Amniotic stem cell (primary cell): ENCODE results near the gene CHCHD5.
A peak's percentile ranks its signal among the peaks of the same experiment; 100 is the strongest.
"Not testable (repeated sequence)": the region's sequence is repeated elsewhere in the genome, so short reads cannot be mapped to it uniquely, and the experiment has no call there.

Experiments used
- DNase-seq: peaks from one replicate; lab custom pipeline; 2025; lab: John Stamatoyannopoulos, UW

The CHCHD5 gene

DNA sequence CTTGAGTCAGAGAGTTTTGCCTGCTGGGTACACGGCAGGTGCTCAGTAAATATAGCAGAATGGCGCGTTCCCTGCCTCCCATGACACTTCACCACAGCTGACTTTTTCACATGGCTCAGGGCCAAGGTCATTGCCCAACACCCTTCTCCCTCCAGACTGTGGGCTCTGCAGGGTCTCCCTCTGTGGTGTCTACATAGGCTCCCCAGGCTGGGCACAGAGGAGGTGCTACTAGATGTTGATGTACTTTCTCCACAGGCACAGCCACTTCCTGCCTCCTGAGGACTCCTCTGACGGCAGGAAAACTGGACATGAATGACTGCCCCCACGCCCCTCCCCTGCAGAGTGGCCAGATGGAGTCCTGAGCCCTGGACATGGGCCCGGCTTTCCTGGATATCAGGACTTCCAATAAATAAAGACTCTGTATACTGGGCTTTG is 4.2 kb downstream of the CHCHD5 start:
- DNase-seq: no peak

- no peak for DNase-seq
Measured at GRCh38 chr2:112591413-112591812, 7.0 kb downstream of the CHCHD5 start.

- no peak for DNase-seq
Measured at GRCh38 chr2:112593736-112594135, 9.3 kb downstream of the CHCHD5 start.

DNA sequence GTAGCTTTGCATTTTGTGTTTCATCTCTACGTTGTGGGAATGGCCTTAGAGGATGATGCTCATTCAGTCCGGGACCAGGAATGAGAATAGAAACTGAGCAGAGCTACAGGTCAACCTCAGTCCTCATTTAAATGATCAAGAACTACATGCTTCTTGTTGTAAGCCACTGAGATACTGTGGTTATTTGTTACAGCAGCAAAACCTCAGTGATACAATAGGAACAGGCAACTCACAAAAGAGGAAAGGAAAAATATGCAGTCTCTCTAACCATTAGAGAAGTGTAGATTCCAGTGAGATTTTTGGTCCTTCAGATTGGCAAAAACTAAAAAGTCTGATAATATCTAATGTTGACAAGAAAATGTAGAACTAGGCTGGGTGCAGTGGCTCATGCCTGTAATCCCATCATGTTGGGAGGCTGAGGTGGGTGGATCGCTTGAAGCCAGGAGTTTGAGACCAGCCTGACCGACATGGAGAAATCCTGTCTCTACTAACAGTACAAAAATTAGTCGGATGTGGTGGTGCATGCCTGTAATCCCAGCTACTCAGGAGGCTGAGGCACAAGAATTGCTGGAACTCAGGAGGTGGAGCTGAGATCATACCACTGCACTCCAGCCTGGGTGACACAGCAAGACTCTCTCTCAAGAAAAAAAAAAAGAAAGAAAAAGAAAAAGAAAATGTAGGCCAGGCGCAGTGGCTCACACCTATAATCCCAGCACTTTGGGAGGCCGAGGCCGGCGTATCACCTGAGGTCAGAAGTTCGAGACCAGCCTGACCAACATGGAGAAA is 13.3 kb downstream of the CHCHD5 start:
- DNase-seq: no peak

- DNase-seq: no peak
Measured at GRCh38 chr2:112600634-112601033, 16.2 kb downstream of the CHCHD5 start.

DNA sequence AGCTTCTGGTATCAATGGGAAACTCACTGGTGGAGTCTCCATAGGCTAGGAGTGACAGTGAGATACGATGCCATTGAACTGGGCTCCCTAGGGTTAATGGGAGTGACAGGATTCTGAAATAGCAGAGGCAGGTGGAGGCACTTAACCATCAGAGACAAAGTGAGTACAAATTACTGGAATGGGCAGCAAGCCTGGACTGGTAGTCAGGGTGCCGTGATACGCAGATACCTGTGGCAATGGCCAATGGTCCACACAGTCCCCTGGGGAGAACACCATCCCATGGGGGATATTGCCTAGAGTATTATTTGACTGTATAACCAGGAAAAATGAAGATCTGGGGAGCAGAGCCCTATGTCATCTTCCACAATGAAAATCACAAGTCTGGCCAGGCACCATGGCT is 17.3 kb downstream of the CHCHD5 start:
- no peak for DNase-seq

- DNase-seq: no peak
Measured at GRCh38 chr2:112602917-112603316, 18.5 kb downstream of the CHCHD5 start.

- DNase-seq: no peak
Measured at GRCh38 chr2:112603731-112604130, 19.3 kb downstream of the CHCHD5 start.

DNA sequence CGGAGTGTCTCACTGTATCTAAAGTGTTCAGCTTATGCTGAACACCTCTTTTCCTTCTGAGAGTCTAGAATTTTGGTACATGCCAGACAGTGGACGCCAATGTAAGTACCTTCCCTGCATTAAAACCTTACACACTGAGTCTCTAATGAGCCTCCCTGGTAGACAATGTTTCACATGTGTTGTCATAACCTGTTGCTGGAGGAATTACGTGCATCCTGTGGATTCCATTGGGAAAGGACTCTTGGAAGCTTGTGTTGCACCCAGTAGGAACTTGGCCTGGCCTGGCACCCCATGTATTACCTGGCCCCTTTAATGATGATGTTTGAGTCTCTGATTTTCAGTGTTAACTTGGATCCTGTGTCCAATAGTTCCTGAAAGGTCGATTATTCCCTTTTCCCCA is 20.5 kb downstream of the CHCHD5 start:
- DNase-seq: no peak

DNA sequence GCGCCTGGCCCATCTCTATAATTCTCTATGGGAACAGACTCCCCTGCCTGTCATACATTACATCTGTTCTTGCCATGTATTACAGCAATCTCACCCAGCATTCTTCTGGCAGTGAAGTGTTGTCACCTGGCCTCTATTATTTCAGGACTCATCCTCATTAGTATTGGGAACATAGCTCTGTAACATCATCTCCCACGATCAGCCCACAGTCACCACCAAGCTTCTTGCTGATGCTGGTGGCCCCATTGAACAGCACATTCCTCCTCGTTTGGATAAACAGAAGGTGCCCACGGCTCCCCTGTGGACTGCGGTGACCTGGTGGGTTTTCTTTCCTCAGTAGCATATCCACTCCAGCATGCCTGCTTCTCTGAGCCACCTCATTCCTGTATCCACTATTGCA is 21.5 kb downstream of the CHCHD5 start:
- no peak for DNase-seq

DNA sequence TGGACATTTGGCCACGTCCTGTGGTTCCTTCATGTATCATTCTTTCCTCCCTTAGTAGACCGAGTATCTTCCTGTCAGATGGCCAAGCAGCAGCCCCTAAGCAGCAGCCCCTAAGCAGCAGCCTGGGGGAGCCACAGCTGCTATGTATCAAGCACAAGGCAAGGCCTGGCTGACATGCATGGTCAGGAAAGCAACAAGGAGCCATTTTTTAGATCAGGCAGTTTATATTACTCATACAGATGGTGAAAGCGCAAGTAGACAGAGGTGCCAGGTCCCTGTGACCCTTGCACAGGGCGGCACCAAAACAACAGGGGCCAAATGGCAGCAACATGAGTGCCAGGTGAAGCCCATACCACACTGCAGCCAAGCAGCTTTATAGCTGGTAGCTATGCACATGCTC is 22.1 kb downstream of the CHCHD5 start:
- no peak for DNase-seq

GRCh38 chr2:112607680-112608438 is 23.4 kb downstream of the CHCHD5 start:
- DNase-seq: no peak

- not testable (repeated sequence) for DNase-seq
Measured at GRCh38 chr2:112609320-112609719, 24.9 kb downstream of the CHCHD5 start.

- not testable (repeated sequence) for DNase-seq
Measured at GRCh38 chr2:112612283-112612682, 27.9 kb downstream of the CHCHD5 start.

DNA sequence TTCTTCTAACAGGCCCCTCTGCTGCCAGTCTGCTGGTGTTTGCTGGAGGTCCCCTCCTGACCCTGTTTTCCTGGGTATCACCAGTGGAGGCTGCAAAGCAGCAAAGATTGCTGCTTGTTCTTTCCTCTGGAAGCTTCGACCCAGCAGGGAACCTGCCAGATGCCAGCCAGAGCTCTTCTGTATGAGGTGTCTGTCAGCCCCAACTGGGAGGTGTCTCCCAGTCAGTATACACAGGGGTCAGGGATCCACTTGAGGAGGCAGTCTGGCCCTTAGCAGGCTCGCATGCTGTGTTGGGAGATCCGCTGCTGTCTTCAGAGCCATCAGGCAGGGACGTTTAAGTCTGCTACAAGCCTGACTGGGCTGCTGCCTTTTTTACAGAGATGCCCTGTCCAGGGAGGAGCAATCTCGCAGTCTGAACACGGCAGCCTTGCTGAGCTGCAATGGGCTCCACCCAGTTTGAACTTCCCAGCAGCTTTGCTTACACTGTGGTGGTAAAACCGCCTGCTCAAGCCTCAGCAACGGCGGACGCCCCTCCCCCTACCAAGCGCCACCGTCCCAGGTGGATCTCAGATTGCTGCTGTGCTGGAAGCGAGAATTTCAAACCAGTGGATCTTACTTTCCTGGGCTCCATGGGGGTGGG is 29.9 kb downstream of the CHCHD5 start:
- DNase-seq: no peak

DNA sequence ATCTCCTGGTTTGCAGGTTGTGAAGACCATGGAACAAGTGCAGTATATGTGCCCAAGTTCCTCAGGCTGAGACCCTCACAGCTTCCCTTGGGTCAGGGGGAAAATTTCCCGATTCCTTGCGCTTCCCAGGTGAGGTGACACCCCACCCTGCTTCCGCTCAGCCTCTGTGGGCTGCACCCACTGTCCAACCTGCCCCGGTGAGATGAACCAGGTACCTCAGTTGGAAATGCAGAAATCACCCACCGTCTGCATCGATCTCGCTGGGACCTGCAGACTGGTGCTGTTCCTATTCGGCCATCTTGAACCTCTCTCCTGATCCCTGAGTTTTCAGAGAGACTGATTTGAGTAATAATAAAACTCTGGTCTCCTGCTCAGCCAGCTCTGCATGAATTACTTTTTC is 30.6 kb downstream of the CHCHD5 start:
- DNase-seq: no peak

DNA sequence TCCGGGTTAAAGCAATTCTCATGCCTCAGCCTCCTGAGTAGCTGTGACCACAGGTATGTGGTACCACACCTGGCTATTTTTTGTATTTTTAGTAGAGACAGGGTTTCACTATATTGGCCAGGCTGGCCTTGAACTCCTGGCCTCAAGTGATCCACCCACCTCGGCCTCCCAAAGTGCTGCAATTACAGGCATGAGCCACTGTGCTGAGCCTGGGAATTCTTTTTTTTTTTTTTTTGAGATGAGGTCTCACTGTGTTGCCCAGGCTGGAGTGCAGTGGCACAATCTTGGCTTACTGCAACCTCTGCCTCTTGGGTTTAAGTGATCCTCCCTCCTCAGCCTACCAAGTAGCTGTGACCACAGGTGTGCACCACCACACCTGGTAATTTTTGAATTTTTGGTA is 31.4 kb downstream of the CHCHD5 start:
- not testable (repeated sequence) for DNase-seq

DNA sequence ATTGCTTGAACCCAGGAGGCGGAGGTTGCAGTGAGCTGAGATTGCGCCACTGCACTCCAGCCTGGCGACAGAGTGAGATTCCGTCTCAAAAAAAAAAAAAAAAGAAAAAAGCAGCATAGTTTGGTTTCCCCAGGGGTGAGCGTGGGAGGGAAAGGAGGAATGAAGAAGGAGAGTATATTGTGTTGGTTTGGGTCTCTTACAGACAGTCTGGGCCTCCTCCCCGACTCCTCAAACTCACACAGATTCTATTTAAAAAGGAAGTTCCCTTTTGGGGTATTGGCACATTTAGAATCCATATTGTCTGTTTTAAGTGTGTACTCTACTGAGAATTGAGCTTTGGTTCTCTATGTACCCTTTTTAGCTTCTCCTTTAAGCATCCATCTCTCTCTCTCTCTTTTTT is 34.0 kb downstream of the CHCHD5 start:
- no peak for DNase-seq

GRCh38 chr2:112621790-112622527 is 37.5 kb downstream of the CHCHD5 start:
- DNase-seq: no peak

DNA sequence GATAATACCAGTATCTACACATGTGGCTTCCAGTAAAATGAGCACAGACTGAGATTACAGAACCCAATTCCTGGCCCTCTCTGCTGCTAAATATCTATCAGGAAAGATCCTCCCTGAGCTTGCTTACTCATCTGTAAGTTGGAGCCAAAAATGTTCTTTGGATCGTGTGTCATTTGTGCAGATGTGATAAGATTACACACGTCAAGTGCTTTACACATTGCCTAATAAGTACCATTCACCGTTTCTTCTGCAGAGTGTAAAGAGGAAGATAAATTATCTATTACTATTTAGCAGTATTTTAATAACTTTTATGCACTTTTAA is 38.1 kb downstream of the CHCHD5 start:
- DNase-seq: peak; percentile 81

GRCh38 chr2:112623913-112624777 is 39.7 kb downstream of the CHCHD5 start:
- DNase-seq: peak; percentile 69
